Suprapubic skin (tissue), 4 donors: ENCODE results near the gene CHIC2. TPM values are rescaled to one million over a fixed set of nuclear protein-coding genes. Genes with fewer than 3 reads are reported as not detected.

ENCODE experiments used
- DNase-seq, 2 donors: peaks; one replicate each; pipeline ENCODE4 v3.0.0-alpha.2; 2019; ENCODE audit warnings: low spot score in 2 of 2
- H3K27ac ChIP-seq: fragments of 200-600 bp; sonication (generic); one replicate; pipeline ENCODE4 v1.5.1; 2019
- H3K27me3 ChIP-seq: fragments of 200-600 bp; sonication (generic); one replicate; pipeline ENCODE4 v1.5.1; 2019
- H3K36me3 ChIP-seq: fragments of 200-600 bp; sonication (generic); one replicate; pipeline ENCODE4 v1.5.1; 2019
- H3K4me1 ChIP-seq: fragments of 200-600 bp; sonication (generic); one replicate; pipeline ENCODE4 v1.5.1; 2019
- H3K4me3 ChIP-seq: fragments of 200-600 bp; sonication (generic); one replicate; pipeline ENCODE4 v1.5.1; 2019; ENCODE audit warnings: mild to moderate bottlenecking
- H3K9me3 ChIP-seq: fragments of 200-600 bp; sonication (generic); one replicate; pipeline ENCODE4 v1.5.1; 2019
- EP300 ChIP-seq: sonication (generic); formaldehyde crosslinking; IDR thresholded peaks from one replicate; pipeline ENCODE4 v1.6.1; 2017; ENCODE audit warnings: antibody characterized with exemption
- POLR2A ChIP-seq, 2 donors: fragments of 450-650 bp; IDR thresholded peaks; one replicate each; pipeline ENCODE4 v1.6.1; 2017; ENCODE audit warnings: antibody characterized with exemption in 2 of 2, mild to moderate bottlenecking in 2 of 2, moderate library complexity in 2 of 2
- POLR2AphosphoS5 ChIP-seq, 3 donors: sonication (generic); formaldehyde crosslinking; IDR thresholded peaks; one replicate each; pipeline ENCODE4 v1.6.1; 2017; ENCODE audit warnings: antibody characterized with exemption in 3 of 3
- WGBS: methylation state at CpG from one replicate; pipeline ENCODE4 v1.1.5; 2018; 5-methylcytosine and 5-hydroxymethylcytosine counted together
- total RNA-seq, 4 donors: library from RNA; depleted of rRNA; stranded (reverse); fragments of >200 nt; gene quantifications; one replicate each; pipeline ENCODE4 v1.1.0, GENCODE V29; 2016
- TF ChIP-seq, protein P1 (sequence below), 2 donors: fragments of 200-600 bp in 1 of 2; fragments of 450-650 bp in 1 of 2; sonication (generic) in 1 of 2; IDR thresholded peaks; one replicate each; pipeline ENCODE4 v1.5.1; 2016 to 2019; ENCODE audit warnings: antibody characterized with exemption in 2 of 2, mild to moderate bottlenecking in 1 of 2, moderate library complexity in 1 of 2

Gene CHIC2
- total RNA-seq, 4 donors from 2014 or later, result 33.3 to 60.3 (median 41.1) TPM

GRCh38 chr4:53961351-53961750, 103.1 kb downstream of the CHIC2 start:
- no peaks in the 10 kb centered on the region for H3K36me3 ChIP-seq
- WGBS, result 93% methylated on average over 1 of the region's 1 CpG
- no peak overlapping the region for H3K4me3 ChIP-seq
- no peaks in the 10 kb centered on the region for H3K27me3 ChIP-seq
- no peak overlapping the region for H3K27ac ChIP-seq
- TF ChIP-seq, protein P1, sequence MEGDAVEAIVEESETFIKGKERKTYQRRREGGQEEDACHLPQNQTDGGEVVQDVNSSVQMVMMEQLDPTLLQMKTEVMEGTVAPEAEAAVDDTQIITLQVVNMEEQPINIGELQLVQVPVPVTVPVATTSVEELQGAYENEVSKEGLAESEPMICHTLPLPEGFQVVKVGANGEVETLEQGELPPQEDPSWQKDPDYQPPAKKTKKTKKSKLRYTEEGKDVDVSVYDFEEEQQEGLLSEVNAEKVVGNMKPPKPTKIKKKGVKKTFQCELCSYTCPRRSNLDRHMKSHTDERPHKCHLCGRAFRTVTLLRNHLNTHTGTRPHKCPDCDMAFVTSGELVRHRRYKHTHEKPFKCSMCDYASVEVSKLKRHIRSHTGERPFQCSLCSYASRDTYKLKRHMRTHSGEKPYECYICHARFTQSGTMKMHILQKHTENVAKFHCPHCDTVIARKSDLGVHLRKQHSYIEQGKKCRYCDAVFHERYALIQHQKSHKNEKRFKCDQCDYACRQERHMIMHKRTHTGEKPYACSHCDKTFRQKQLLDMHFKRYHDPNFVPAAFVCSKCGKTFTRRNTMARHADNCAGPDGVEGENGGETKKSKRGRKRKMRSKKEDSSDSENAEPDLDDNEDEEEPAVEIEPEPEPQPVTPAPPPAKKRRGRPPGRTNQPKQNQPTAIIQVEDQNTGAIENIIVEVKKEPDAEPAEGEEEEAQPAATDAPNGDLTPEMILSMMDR (IDR thresholded peaks at IDR 0.05), result no peak
- no peak for TF ChIP-seq POLR2AphosphoS5 (IDR thresholded peaks at IDR 0.05)
- TF ChIP-seq EP300, result no peak
- TF ChIP-seq POLR2A (IDR thresholded peaks at IDR 0.05), result no peak
- no peaks in the 10 kb centered on the region for H3K4me1 ChIP-seq
- no peaks in the 10 kb centered on the region for H3K9me3 ChIP-seq
- DNase-seq, result no peak

DNA sequence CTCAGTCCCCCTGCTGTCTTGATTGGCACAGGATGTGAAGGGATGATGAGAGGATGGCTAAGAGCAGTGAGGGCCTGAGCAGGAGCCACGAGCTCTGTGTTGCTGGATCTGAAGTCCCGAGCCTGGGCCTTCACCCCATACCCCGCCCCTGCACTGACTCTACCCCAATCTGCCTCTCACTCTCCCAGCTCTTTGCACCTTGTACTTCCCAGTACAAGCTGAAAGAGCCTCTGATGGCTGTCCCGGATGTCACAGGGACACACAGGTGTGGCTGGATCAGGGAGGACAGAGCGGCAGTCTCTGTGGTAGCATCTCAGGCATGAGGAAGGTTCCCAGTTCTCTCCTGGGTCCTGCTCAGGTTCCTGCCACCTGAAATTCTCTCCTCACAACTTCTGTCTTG, 103.6 kb downstream of the CHIC2 start:
- no peaks in the 10 kb centered on the region for H3K9me3 ChIP-seq
- TF ChIP-seq EP300 (no peak), POLR2A (IDR thresholded peaks at IDR 0.05) (no peak), POLR2AphosphoS5 (IDR thresholded peaks at IDR 0.05) (no peak)
- TF ChIP-seq, protein P1 (IDR thresholded peaks at IDR 0.05), result no peak
- no peak for DNase-seq
- no peak overlapping the region for H3K4me3 ChIP-seq
- H3K36me3 ChIP-seq, result no peaks in the 10 kb centered on the region
- H3K4me1 ChIP-seq, result no peaks in the 10 kb centered on the region
- no peak overlapping the region for H3K27ac ChIP-seq
- H3K27me3 ChIP-seq, result no peaks in the 10 kb centered on the region
- WGBS, result 91% methylated on average over 5 of the region's 5 CpGs

Other genes with a start within 250 kb of the CHIC2 start
- under 1 TPM in 1 of 4 donors, not detected in 3; 0.53 TPM for gene GSX2, start 35.6 kb upstream of the CHIC2 start, total RNA-seq
- gene PDGFRA, start 164.7 kb upstream of the CHIC2 start, total RNA-seq, result 10 to 100 TPM; 14.6 to 25.1 (median 17.1) TPM